GM12874 (cell line): ENCODE results near the gene PAMR1.

Experiments
- TF ChIP-seq, protein P1 (sequence below): IDR thresholded peaks from 2 replicates; pipeline ENCODE4 v1.5.1; 2011; ENCODE audit warnings: low read depth, mild to moderate bottlenecking, control low read depth, low read length, moderate library complexity; ENCODE audit not compliant: insufficient read depth

Gene PAMR1

DNA sequence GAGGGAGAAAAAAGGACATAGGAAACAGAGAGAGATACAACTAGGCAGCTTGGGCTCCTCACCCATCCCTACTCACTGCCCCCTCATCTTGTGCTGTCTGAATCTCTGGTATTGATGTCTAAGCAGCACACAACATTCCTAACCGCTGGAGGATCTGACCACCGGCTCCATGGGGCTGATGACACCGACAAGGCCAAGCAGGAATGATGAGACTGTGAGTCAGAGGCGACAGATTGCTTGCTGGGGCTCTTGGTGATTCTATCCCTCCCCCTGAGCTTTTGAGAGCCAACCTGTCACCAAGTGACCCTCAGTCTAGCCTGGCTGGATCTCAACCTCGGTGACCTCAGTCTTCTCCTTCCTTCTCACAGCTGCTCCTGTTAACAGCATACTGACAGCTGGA, 13.8 kb downstream of the PAMR1 start:
- TF ChIP-seq, protein P1, sequence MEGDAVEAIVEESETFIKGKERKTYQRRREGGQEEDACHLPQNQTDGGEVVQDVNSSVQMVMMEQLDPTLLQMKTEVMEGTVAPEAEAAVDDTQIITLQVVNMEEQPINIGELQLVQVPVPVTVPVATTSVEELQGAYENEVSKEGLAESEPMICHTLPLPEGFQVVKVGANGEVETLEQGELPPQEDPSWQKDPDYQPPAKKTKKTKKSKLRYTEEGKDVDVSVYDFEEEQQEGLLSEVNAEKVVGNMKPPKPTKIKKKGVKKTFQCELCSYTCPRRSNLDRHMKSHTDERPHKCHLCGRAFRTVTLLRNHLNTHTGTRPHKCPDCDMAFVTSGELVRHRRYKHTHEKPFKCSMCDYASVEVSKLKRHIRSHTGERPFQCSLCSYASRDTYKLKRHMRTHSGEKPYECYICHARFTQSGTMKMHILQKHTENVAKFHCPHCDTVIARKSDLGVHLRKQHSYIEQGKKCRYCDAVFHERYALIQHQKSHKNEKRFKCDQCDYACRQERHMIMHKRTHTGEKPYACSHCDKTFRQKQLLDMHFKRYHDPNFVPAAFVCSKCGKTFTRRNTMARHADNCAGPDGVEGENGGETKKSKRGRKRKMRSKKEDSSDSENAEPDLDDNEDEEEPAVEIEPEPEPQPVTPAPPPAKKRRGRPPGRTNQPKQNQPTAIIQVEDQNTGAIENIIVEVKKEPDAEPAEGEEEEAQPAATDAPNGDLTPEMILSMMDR = no peak

DNA sequence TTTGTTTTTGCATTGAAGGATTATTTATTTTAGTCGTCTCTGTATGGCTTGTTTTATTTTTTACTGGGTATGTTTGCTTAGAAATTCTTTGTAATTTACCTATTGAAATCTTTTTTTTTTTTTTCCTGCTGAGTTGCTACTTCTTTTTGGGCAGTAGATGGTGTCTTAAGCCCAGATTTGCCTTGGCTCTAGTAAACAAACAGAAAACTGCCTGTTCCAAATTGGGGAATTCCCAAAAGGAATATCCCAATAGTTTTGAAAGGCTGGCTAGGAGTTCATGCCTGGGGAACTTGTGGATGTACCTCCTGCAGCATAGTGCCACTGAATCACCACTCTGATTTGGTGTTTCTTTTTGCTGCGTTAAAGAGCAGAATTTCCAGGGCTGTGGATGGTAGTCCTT, 17.7 kb downstream of the PAMR1 start:
- TF ChIP-seq, protein P1 = no peak

DNA sequence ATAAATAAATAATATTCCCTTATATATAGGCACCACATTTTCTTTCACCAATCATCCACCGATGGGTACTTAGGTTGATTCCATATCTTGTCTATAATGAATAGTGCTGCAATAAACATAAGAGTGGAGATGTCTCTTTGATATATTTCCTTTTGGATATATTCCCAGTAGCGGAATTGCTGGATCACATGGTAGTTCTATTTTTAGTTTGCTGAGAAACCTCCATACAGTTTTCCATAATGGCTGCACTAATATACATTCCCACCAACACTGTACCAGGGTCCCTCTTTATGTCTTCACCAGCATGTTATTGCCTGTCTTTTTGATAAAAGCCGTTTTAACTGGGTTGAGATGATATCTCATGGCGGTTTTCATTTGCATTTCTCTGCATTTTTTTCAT, 23.6 kb downstream of the PAMR1 start:
- TF ChIP-seq, protein P1 = no peak

DNA sequence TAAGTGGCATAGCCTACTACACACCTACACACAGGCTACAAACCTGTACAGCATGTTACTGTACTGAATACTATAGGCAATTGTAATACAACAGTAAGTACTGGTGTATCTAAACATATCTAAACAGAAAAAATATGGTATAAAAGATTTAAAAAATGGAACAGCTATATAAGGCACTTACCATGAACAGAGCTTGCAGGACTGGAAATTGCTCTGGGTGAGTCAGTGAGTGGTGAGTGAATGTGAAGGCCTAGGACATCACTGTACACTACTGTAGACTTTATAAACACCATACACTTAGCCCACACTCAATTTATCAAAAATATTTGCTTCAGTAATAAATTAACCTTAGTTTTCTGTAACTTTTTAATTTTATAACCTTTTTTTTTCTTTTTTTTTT, 24.7 kb downstream of the PAMR1 start:
- TF ChIP-seq, protein P1 = no peak

DNA sequence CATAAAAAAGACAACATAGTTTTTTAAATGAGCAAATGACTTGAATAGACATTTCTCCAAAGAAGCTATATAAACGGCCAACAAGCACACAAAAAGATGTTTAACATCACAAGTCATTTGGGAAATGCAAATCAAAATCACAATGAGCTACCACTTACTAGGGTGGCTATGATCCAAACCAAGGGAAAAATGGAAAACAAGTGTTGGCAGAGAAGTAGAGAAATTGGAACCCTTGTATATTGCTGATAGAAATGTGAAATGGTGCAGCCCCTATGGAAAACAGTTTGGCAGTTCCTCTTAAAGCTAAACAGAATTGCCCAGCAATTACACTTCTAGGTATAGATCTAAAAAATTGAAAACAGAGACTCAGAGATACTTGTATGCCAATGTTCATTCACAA, 29.0 kb downstream of the PAMR1 start:
- TF ChIP-seq, protein P1 = no peak

DNA sequence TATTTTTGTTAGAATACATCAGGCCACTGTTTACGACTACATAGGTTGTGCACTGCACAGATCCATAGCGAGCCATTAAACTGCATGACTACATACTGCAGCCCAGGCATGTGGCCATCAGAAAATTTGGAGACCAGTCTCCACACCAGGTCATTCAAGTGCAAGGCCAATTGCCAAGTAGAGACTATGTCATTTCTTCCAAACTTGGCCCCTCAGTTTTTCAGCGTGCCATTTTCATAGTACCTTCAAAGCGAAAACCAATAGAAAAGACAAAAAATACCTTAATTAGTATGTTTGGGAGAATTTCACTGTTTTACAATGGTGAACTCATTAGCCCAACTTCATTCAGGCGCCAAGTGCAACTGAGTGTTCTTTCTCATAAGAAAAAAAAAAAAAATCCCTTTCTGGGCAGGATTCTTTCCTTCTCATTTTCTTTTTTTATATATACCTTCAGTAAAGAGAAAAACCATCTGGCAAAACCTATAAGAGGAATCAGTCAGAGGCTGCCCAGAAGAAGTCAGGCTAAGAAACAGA, 30.4 kb downstream of the PAMR1 start:
- TF ChIP-seq, protein P1 = no peak

DNA sequence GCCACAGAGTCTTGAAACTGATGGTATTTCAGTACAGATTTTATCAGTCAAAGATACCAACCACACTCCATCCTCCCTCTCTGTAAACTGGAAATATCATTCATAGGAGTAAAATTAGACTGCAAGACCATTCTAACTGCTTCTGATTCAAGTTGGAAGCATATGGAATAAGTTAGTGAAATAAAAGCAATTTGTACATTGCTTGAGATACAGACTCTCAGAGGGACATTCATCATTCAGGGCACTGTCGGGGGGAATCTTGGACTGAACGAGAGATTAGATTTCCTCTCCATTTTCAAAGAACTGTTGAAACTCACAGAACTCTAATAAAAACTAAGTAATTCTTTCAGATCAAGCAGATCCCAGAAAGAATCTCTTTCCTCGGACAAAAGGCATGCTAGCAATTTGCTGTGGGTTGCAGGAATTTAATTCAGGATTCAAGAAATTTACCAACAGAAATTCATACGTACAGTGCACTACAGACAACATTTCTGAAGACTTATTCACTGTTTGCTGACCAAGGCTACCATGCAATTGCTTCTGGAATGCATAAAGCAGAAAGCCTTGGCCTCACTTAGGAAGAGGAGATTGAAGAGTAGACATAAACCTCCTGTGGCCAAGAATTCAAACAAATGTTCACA, 34.1 kb downstream of the PAMR1 start:
- TF ChIP-seq, protein P1 = no peak

DNA sequence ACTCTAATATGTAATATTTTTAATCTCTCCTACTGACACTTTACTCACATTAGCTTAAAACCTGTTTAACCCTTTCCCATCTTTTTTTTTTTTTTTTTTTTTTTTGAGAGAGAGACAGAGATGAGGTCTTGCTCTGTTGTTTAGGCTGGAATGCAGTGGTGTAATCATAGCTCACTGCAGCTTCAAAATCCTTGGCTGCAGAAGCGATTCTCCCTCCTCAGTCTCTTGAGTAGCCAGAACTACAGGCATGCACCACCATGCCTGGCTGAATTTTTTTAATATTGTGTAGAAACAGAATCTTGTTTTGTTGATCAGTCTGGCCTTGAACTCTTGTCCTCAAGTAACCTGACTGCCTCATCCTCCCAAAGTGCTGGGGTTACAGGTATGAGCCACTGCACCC, 37.3 kb downstream of the PAMR1 start:
- TF ChIP-seq, protein P1 = no peak
